GM19324 (cell line): ENCODE data around the gene NTF4.
A peak's percentile ranks its signal among the peaks of the same experiment; 100 is the strongest.
"Not testable (repeated sequence)": the region's sequence is repeated elsewhere in the genome, so short reads cannot be mapped to it uniquely, and the experiment has no call there.

Source experiments
- ATAC-seq: cut with Tn5 transposase; IDR thresholded peaks from one replicate; pipeline ENCODE4 v1.9.1; 2021; ENCODE audit warnings: mild to moderate bottlenecking, moderate library complexity; ENCODE audit not compliant: unreplicated experiment, low FRiP score

NTF4 gene

GRCh38 chr19:49091391-49092038 is 26.9 kb upstream of the NTF4 start:
- ATAC-seq: no peak

- no peak for ATAC-seq
These were observed 21.7 kb upstream of the NTF4 start for GRCh38 chr19:49086296-49086695.

GRCh38 chr19:49085868-49086232 is 21.2 kb upstream of the NTF4 start:
- no peak for ATAC-seq

GRCh38 chr19:49085020-49085867 is 20.6 kb upstream of the NTF4 start, which contains the start of gene SNRNP70:
TSS of gene SNRNP70 (plus strand) at chr19:49085451. CDS start at chr19:49086415, 964 bp downstream.
- peak; percentile 93 for ATAC-seq

GRCh38 chr19:49084206-49085019 is 19.8 kb upstream of the NTF4 start:
- no peak for ATAC-seq

GRCh38 chr19:49081273-49081672 is 16.7 kb upstream of the NTF4 start:
- ATAC-seq: no peak

- no peak for ATAC-seq
These were observed 15.8 kb upstream of the NTF4 start for GRCh38 chr19:49080392-49080791.

GRCh38 chr19:49074869-49075268 is 10.3 kb upstream of the NTF4 start:
- not testable (repeated sequence) for ATAC-seq

- ATAC-seq: no peak
These were observed 9.1 kb upstream of the NTF4 start for GRCh38 chr19:49073514-49074378.

GRCh38 chr19:49071860-49072547 is 7.4 kb upstream of the NTF4 start:
- no peak for ATAC-seq

- ATAC-seq: no peak
These were observed 5.8 kb upstream of the NTF4 start for GRCh38 chr19:49070416-49070815.

- ATAC-seq: no peak
These were observed 4.4 kb upstream of the NTF4 start for GRCh38 chr19:49069026-49069425.

- ATAC-seq: no peak
These were observed 2.9 kb upstream of the NTF4 start for GRCh38 chr19:49067554-49067953.

- ATAC-seq: no peak
These were observed 1.4 kb upstream of the NTF4 start for GRCh38 chr19:49065905-49066512.

- no peak for ATAC-seq
These were observed 489 bp downstream of the NTF4 start for GRCh38 chr19:49064029-49064629.

GRCh38 chr19:49061445-49061844 is 3.2 kb downstream of the NTF4 start:
- ATAC-seq: no peak

- no peak for ATAC-seq
These were observed 3.6 kb downstream of the NTF4 start for GRCh38 chr19:49061000-49061399.

GRCh38 chr19:49059053-49059452 is 5.6 kb downstream of the NTF4 start:
- ATAC-seq: no peak

GRCh38 chr19:49058562-49058961 is 6.1 kb downstream of the NTF4 start:
- no peak for ATAC-seq
